Metanephros (tissue), 2 donors: ENCODE data around the gene PRR4. TPM values are rescaled to one million over a fixed set of nuclear protein-coding genes. Genes with fewer than 3 reads are reported as not detected.

Experiments used
- small RNA-seq: library from RNA; depleted of rRNA; stranded (forward); fragments of <200 nt; gene quantifications from one replicate; pipeline ENCODE3, GENCODE V24; 2014; ENCODE audit warnings: low replicate concordance
- total RNA-seq: library from RNA; depleted of rRNA; stranded (reverse); fragments of >200 nt; gene quantifications from one replicate; pipeline ENCODE4 v1.2.3, GENCODE V29; 2014

The PRR4 gene, protein sequence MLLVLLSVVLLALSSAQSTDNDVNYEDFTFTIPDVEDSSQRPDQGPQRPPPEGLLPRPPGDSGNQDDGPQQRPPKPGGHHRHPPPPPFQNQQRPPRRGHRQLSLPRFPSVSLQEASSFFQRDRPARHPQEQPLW
- total RNA-seq, result 7.2 TPM

DNA sequence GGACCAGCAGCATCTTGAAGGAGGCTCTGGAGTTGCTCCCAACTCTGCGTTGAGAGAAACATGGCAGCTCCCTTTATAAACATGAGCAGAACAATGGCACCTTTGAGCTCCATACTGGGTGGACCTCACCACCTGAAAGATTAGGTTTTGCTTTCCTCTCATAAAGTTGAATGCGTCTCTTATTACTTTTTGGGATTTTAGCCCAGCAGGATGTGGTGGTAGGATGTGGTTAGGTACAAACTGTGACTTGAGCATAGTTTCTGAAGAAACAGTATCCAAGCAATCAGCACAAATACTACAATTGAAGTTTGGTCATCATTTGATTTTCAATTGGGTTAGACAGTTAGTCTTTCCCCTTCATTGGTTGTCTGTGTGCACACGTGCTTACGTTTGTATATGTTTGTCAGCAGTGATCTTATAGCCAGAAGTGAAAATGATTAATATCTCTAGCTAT lies at the start of gene PRR4:
Gene PRR4 (minus strand): TSS at position 51 of the 454 bp plus-strand sequence. CDS start 38 bp downstream, at position 13.

GRCh38 chr12:10884086-10884725 lies 34.9 kb upstream of the PRR4 start, which contains the start of gene PRH1:
Gene PRH1 (minus strand): TSS chr12:10884255. CDS start chr12:10884217, 38 bp downstream.

GRCh38 chr12:10826258-10826657 lies 23.0 kb downstream of the PRR4 start, which contains the start of gene TAS2R10:
Gene TAS2R10 (minus strand): TSS chr12:10826358. CDS start chr12:10826269, 89 bp downstream.

GRCh38 chr12:10810068-10810467 lies 39.2 kb downstream of the PRR4 start, which contains the start of gene TAS2R9:
Gene TAS2R9 (minus strand): TSS chr12:10810168. CDS start chr12:10810075, 93 bp downstream.

GRCh38 chr12:10807186-10807585 lies 42.1 kb downstream of the PRR4 start, which contains the start of gene TAS2R8:
Gene TAS2R8 (minus strand): TSS chr12:10807286. CDS start chr12:10806980, 306 bp downstream.

GRCh38 chr12:10802587-10802986 lies 46.7 kb downstream of the PRR4 start, which contains the start of gene TAS2R7:
Gene TAS2R7 (minus strand): TSS chr12:10802627. CDS start chr12:10802570, 57 bp downstream.

Small RNA genes within 50 kb of the gene (small RNA-seq; reads per million reads assigned to genes)
- gene PRR4, result not detected

Other genes starting within 250 kb of the PRR4 start
- gene MAGOHB, start 235.9 kb downstream of the PRR4 start, total RNA-seq, result 22.4 TPM
- 1.1 TPM for gene STYK1, start 175.4 kb downstream of the PRR4 start, total RNA-seq
- gene YBX3, start 126.2 kb downstream of the PRR4 start, total RNA-seq, result 256 TPM
- not detected for gene TAS2R7, start 46.8 kb downstream of the PRR4 start, total RNA-seq
- 0.18 TPM for gene TAS2R8, start 42.2 kb downstream of the PRR4 start, total RNA-seq
- gene TAS2R9, start 39.3 kb downstream of the PRR4 start, total RNA-seq, result not detected
- 1.6 TPM for gene TAS2R10, start 23.1 kb downstream of the PRR4 start, total RNA-seq
- 67.3 TPM for gene PRH1, start 34.8 kb upstream of the PRR4 start, total RNA-seq
- 5.3 TPM for gene TAS2R13, start 60.1 kb upstream of the PRR4 start, total RNA-seq
- gene PRH2, start 79.8 kb upstream of the PRR4 start, total RNA-seq, result 0.70 TPM
- gene TAS2R14, start 89.8 kb upstream of the PRR4 start, total RNA-seq, result 8.2 TPM
- gene TAS2R50, start 137.4 kb upstream of the PRR4 start, total RNA-seq, result 7.0 TPM
- 9.4 TPM for gene TAS2R20, start 148.8 kb upstream of the PRR4 start, total RNA-seq
- 14.1 TPM for gene TAS2R19, start 173.1 kb upstream of the PRR4 start, total RNA-seq
- 18.9 TPM for gene TAS2R31, start 181.9 kb upstream of the PRR4 start, total RNA-seq
- 6.7 TPM for gene TAS2R46, start 212.8 kb upstream of the PRR4 start, total RNA-seq
- gene TAS2R43, start 242.8 kb upstream of the PRR4 start, total RNA-seq, result 10.3 TPM